ENCODE measurements around the gene JAK1.

JAK1 gene

GRCh38 chr1:64898107-64898861 lies 68.1 kb downstream of the JAK1 start:
- in situ Hi-C loops (cut with MboI; ENCODE audit: low sequenced_read_pairs, unreplicated experiment), result loop anchor here (10.0 kb wide), 1 partner anchor 67 kb away; the partner anchor contains the start of gene JAK1
- TF ChIP-seq, protein P1, sequence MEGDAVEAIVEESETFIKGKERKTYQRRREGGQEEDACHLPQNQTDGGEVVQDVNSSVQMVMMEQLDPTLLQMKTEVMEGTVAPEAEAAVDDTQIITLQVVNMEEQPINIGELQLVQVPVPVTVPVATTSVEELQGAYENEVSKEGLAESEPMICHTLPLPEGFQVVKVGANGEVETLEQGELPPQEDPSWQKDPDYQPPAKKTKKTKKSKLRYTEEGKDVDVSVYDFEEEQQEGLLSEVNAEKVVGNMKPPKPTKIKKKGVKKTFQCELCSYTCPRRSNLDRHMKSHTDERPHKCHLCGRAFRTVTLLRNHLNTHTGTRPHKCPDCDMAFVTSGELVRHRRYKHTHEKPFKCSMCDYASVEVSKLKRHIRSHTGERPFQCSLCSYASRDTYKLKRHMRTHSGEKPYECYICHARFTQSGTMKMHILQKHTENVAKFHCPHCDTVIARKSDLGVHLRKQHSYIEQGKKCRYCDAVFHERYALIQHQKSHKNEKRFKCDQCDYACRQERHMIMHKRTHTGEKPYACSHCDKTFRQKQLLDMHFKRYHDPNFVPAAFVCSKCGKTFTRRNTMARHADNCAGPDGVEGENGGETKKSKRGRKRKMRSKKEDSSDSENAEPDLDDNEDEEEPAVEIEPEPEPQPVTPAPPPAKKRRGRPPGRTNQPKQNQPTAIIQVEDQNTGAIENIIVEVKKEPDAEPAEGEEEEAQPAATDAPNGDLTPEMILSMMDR (IDR thresholded peaks at IDR 0.05; ENCODE audit: borderline replicate concordance, control extremely low read depth, extremely low read depth, insufficient read depth, missing control alignments), result no peak
- peak; percentile 55 for DNase-seq (ENCODE audit: low spot score)

DNA sequence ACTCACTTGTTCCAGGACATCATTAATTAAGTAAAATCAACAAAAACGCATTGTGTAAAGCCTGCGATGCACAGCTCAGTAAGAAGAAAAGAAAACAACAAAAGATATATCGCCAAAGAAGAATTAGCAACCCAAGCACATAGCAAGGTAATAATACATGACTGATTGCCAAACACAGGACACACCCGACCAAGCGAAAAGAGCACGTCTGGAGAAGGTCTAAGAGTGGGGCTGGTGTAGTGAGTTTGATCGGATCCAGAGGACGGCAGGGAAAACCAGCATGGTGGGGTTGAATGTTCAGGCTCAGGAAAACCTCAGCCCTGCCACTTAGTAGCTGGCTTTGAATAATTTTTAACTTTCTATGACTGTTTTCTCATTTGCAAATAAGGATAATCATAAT lies 69.8 kb downstream of the JAK1 start:
- in situ Hi-C loops (cut with MboI; ENCODE audit: low sequenced_read_pairs, unreplicated experiment), result loop anchor here (10.0 kb wide), 1 partner anchor 68 kb away; the partner anchor contains the start of gene JAK1
- TF ChIP-seq, protein P1 (IDR thresholded peaks at IDR 0.05; ENCODE audit: borderline replicate concordance, control extremely low read depth, extremely low read depth, insufficient read depth, missing control alignments), result no peak
- no peak for DNase-seq (ENCODE audit: low spot score)

DNA sequence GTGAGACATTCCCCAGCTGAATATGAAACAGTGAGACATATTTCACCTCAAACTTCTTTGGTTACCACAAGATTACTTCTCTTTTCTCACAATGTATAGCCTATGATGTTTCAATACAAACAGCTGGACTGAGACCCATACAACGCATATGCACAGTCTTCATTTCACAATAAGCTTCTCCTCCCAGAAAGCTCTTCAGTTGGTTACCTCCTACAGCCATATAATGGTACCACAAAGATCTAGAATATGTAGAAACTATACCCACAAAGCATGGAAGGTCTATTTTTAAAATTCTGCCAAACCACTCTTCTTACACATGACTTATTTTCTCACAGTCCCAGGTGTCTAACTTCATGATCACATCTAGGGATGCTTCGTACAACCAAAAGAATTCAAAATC lies 70.8 kb downstream of the JAK1 start:
- in situ Hi-C loops (cut with MboI; ENCODE audit: low sequenced_read_pairs, unreplicated experiment), result loop anchor here (10.0 kb wide), 1 partner anchor 69 kb away; the partner anchor contains the start of gene JAK1
- TF ChIP-seq, protein P1 (IDR thresholded peaks at IDR 0.05; ENCODE audit: borderline replicate concordance, control extremely low read depth, extremely low read depth, insufficient read depth, missing control alignments), result no peak
- peak; percentile 56 for DNase-seq (ENCODE audit: low spot score)

GRCh38 chr1:64894438-64895196 lies 71.7 kb downstream of the JAK1 start:
- TF ChIP-seq, protein P1 (IDR thresholded peaks at IDR 0.05; ENCODE audit: borderline replicate concordance, control extremely low read depth, extremely low read depth, insufficient read depth, missing control alignments), result no peak
- in situ Hi-C loops (cut with MboI; ENCODE audit: low sequenced_read_pairs, unreplicated experiment), result loop anchor here (10.0 kb wide), 1 partner anchor 70 kb away; the partner anchor contains the start of gene JAK1
- no peak for DNase-seq (ENCODE audit: low spot score)

DNA sequence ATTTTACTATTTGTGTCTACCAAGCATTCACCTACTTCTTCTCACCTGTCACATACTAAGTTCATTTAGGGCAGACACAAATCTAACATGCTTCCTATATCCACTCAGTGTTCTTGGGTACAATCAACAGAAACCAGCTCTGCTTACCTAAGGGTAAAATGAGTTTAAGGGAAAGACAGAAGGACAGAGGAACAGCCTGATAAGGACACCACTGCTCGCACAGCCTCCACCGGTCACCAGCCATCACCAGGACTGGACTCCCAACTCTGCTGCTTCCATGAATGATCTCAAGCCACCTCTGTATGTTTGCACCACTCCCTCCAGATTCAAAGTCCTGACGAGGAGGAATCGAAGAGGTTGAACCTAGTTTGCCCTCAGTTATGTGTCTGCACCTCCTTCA lies 72.4 kb downstream of the JAK1 start:
- in situ Hi-C loops (cut with MboI; ENCODE audit: low sequenced_read_pairs, unreplicated experiment), result loop anchor here (10.0 kb wide), 1 partner anchor 71 kb away; the partner anchor contains the start of gene JAK1
- TF ChIP-seq, protein P1 (IDR thresholded peaks at IDR 0.05; ENCODE audit: borderline replicate concordance, control extremely low read depth, extremely low read depth, insufficient read depth, missing control alignments), result no peak
- no peak for DNase-seq (ENCODE audit: low spot score)

All from GM13976 (cell line).